ENCODE measurements around the gene ZNF772.

The ZNF772 gene

GRCh38 chr19:57436417-57436816, 40.9 kb downstream of the ZNF772 start:
- peak overlapping the region; percentile 91 for H3K4me3 ChIP-seq (ENCODE audit: low read depth, low read length)

GRCh38 chr19:57435062-57435978, 42.0 kb downstream of the ZNF772 start, which contains the start of gene ZNF749:
ZNF749 (plus strand) TSS chr19:57435325; CDS start chr19:57435579, 254 bp downstream.
- peak within 1 kb of the TSS; percentile 91 for H3K4me3 ChIP-seq (ENCODE audit: low read depth, low read length)

DNA sequence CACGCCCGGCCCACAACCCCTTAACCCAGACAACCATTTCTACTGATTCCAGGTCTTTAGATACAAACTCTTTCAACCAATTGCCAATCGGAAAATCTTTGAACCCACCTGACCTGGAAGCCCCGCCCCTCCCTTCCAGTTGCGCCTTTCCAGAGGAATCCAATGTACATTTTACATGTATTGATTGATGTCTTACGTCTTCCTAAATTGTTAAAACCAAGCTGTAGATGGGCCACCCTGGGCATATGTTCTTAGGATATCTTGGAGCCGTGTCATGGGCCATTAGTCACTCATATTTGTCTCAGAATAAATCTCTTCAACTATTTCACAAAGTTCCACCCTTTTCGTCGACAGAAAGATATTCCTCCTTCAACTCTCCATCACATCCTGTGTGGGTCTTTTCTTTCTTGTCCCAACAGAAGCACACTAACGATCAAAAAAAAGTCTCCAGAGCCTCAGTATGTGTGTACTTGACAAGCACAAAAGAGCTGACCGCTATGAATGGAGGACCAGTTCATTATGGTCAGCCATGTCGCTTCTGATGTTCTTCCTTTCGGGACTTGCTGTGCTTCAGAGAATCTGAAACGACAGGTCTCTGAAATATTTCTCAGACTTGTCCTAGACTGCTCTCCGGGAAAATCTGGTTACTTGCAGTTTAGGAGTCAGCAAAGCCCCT, 42.8 kb downstream of the ZNF772 start:
- H3K4me3 ChIP-seq (ENCODE audit: low read depth, low read length) = peak overlapping the region; percentile 91

GRCh38 chr19:57421037-57421436, 56.3 kb downstream of the ZNF772 start:
- H3K4me3 ChIP-seq (ENCODE audit: low read depth, low read length) = no peak overlapping the region

- no peak overlapping the region for H3K4me3 ChIP-seq (ENCODE audit: low read depth, low read length)
Measured at GRCh38 chr19:57419439-57419838, 57.9 kb downstream of the ZNF772 start.

Measured in iPS-11a (cell line).